Gastroesophageal sphincter (tissue), 4 donors: Measurements from ENCODE around the gene AGTRAP. TPM values are rescaled to one million over a fixed set of nuclear protein-coding genes. Genes with fewer than 3 reads are reported as not detected.

Experiments used
- ATAC-seq: fragments of 150-250 bp; one replicate; pipeline ENCODE4 v1.9.1; 2016; ENCODE audit warnings: mild to moderate bottlenecking, moderate library complexity
- H3K27ac ChIP-seq, 4 donors: fragments of 200-600 bp; sonication (generic) in 3 of 4; 1 replicate in 3 of 4; 2 replicates in 1 of 4; pipeline ENCODE4 v1.5.1; 2016 to 2019
- H3K27me3 ChIP-seq: fragments of 200-600 bp; sonication (generic); one replicate; pipeline ENCODE4 v1.5.1; 2019
- H3K36me3 ChIP-seq, 2 donors: fragments of 200-600 bp; sonication (generic); one replicate each; pipeline ENCODE4 v1.5.1; 2019; ENCODE audit warnings: control low read depth in 1 of 2
- H3K4me1 ChIP-seq, 3 donors: fragments of 200-600 bp; sonication (generic); 1 replicate in 2 of 3; 2 replicates in 1 of 3; pipeline ENCODE4 v1.5.1; 2016 to 2019; ENCODE audit warnings: control low read depth in 2 of 3
- H3K4me3 ChIP-seq, 2 donors: fragments of 200-600 bp; sonication (generic); one replicate each; pipeline ENCODE4 v1.5.1; 2019; ENCODE audit warnings: mild to moderate bottlenecking in 1 of 2, moderate library complexity in 1 of 2
- H3K9me3 ChIP-seq, 3 donors: fragments of 200-600 bp; sonication (generic); one replicate each; pipeline ENCODE4 v1.5.1; 2017 to 2019; ENCODE audit warnings: control low read depth in 2 of 3
- CTCF ChIP-seq, 4 experiments: fragments of 200-600 bp in 2 of 4; fragments of 450-650 bp in 2 of 4; sonication (generic) in 1 of 4; IDR thresholded peaks; one replicate each; pipeline ENCODE4 v1.5.1; 2017 to 2019; ENCODE audit warnings: antibody characterized with exemption in 4 of 4, mild to moderate bottlenecking in 2 of 4, moderate library complexity in 2 of 4
- EP300 ChIP-seq: sonication (generic); formaldehyde crosslinking; IDR thresholded peaks from one replicate; pipeline ENCODE4 v1.6.1; 2017; ENCODE audit warnings: antibody characterized with exemption, mild to moderate bottlenecking
- POLR2A ChIP-seq, 2 donors: fragments of 450-650 bp; IDR thresholded peaks; one replicate each; pipeline ENCODE4 v1.6.1; 2017; ENCODE audit warnings: antibody characterized with exemption in 2 of 2, mild to moderate bottlenecking in 2 of 2, moderate library complexity in 1 of 2
- POLR2AphosphoS5 ChIP-seq: sonication (generic); formaldehyde crosslinking; IDR thresholded peaks from one replicate; pipeline ENCODE4 v1.6.1; 2017; ENCODE audit warnings: antibody characterized with exemption
- WGBS, 2 donors: methylation state at CpG; one replicate each; pipeline ENCODE4 v1.1.5; 2018; ENCODE audit warnings: low coverage in 1 of 2; 5-methylcytosine and 5-hydroxymethylcytosine counted together
- total RNA-seq, 4 donors: library from RNA; depleted of rRNA; stranded (reverse); fragments of >200 nt; gene quantifications; one replicate each; pipeline ENCODE4 v1.1.0, GENCODE V29; 2016

Gene AGTRAP
- total RNA-seq, 4 donors from 2014 or later = 32.2 to 56.4 (median 40.5) TPM

- Histone ChIP-seq H3K36me3 (peaks cover 0 to 9% of the 10 kb centered on the region in 2 donors), H3K27me3 (no peaks in the 10 kb centered on the region), H3K4me3 (no peak overlapping the region), H3K9me3 (no peaks in the 10 kb centered on the region), H3K27ac (peak overlapping the region in 1 of 4 donors; percentile 22), H3K4me1 (peaks cover 0 to 54% (median 8%) of the 10 kb centered on the region in 3 donors)
- no peak for TF ChIP-seq POLR2AphosphoS5
- TF ChIP-seq POLR2A (IDR thresholded peaks at IDR 0.05) = no peak
- no peak for TF ChIP-seq EP300
- no peak for TF ChIP-seq CTCF (IDR thresholded peaks at IDR 0.05)
- ATAC-seq = no peak
- WGBS, 2 donors = 65 to 69% methylated on average over 3 to 10 of the region's 15 CpGs
These were observed 4.6 kb downstream of the AGTRAP start for GRCh38 chr1:11740258-11741192.

GRCh38 chr1:11741482-11741881, 5.5 kb downstream of the AGTRAP start:
- Histone ChIP-seq H3K4me3 (no peak overlapping the region), H3K27ac (no peak overlapping the region), H3K36me3 (peaks cover 0 to 18% of the 10 kb centered on the region in 2 donors), H3K27me3 (no peaks in the 10 kb centered on the region), H3K4me1 (peaks cover 0 to 48% (median 8%) of the 10 kb centered on the region in 3 donors), H3K9me3 (no peaks in the 10 kb centered on the region)
- 90 to 100% methylated on average over 3 to 4 of the region's 4 CpGs for WGBS, 2 donors
- no peak for TF ChIP-seq EP300
- ATAC-seq = no peak

- Histone ChIP-seq H3K27me3 (no peaks in the 10 kb centered on the region), H3K9me3 (no peaks in the 10 kb centered on the region), H3K27ac (no peak overlapping the region), H3K4me3 (no peak overlapping the region), H3K4me1 (peaks cover 0 to 43% (median 8%) of the 10 kb centered on the region in 3 donors), H3K36me3 (peaks cover 0 to 24% of the 10 kb centered on the region in 2 donors)
- 80 to 95% methylated on average over 2 to 5 of the region's 5 CpGs for WGBS, 2 donors
- ATAC-seq = no peak
- no peak for TF ChIP-seq POLR2AphosphoS5
These were observed 6.1 kb downstream of the AGTRAP start for GRCh38 chr1:11741919-11742558.

GRCh38 chr1:11744287-11744686, 8.4 kb downstream of the AGTRAP start:
- H3K4me3 ChIP-seq = no peak overlapping the region
- 62 to 66% methylated on average over 4 of the region's 9 CpGs for WGBS, 2 donors
- no peak for ATAC-seq
- no peak overlapping the region for H3K27ac ChIP-seq
- no peaks in the 10 kb centered on the region for H3K9me3 ChIP-seq
- H3K27me3 ChIP-seq = no peaks in the 10 kb centered on the region
- H3K4me1 ChIP-seq = peaks cover 0 to 20% (median 4%) of the 10 kb centered on the region in 3 donors
- peaks cover 0 to 46% of the 10 kb centered on the region in 2 donors for H3K36me3 ChIP-seq
- no peak for TF ChIP-seq CTCF (IDR thresholded peaks at IDR 0.05)
- TF ChIP-seq POLR2A (IDR thresholded peaks at IDR 0.05) = no peak
- TF ChIP-seq POLR2AphosphoS5 = no peak
- no peak for TF ChIP-seq EP300

- H3K36me3 ChIP-seq = peaks cover 0 to 64% of the 10 kb centered on the region in 2 donors
- no peak overlapping the region for H3K4me3 ChIP-seq
- no peak for ATAC-seq
- no peak for TF ChIP-seq POLR2AphosphoS5
- no peak for TF ChIP-seq EP300
- no peak for TF ChIP-seq POLR2A (IDR thresholded peaks at IDR 0.05)
- TF ChIP-seq CTCF (IDR thresholded peaks at IDR 0.05) = no peak
- H3K27ac ChIP-seq = no peak overlapping the region
- H3K27me3 ChIP-seq = no peaks in the 10 kb centered on the region
- whole genome bisulfite sequencing, 2 donors = 56 to 57% methylated on average over 2 to 5 of the region's 6 CpGs
- H3K4me1 ChIP-seq = peaks cover 0 to 9% (median 0%) of the 10 kb centered on the region in 3 donors
- H3K9me3 ChIP-seq = no peaks in the 10 kb centered on the region
These were observed 10.2 kb downstream of the AGTRAP start for GRCh38 chr1:11746092-11746491.
